Measurements from ENCODE around the gene FKBP8. TPM values are rescaled to one million over a fixed set of nuclear protein-coding genes. Genes with fewer than 3 reads are reported as not detected.
A peak's percentile ranks its signal among the peaks of the same experiment; 100 is the strongest.
"Not testable (repeated sequence)": the region's sequence is repeated elsewhere in the genome, so short reads cannot be mapped to it uniquely, and the experiment has no call there.

The FKBP8 gene
- total RNA-seq, 1 experiment from 2014 or later, result 135 TPM

DNA sequence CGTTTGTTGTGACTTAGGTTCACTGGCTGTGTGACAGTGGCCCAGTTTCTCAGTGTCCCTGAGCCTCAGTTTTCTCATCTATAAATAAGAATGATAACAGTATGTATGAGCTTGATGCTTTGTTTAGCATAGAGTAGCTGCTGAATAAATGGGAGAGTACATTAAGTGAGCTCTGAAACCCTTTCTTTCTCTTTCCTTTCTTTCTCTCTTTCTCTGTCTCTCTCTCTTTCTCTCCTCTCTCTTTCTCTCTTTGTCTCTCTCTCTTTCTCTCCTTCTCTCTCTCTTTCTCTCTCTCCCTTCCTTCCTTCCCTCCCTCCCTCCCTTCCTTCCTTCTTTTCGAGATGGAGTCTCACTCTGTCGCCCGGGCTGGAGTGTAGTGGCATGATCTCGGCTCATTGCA, 16.3 kb upstream of the FKBP8 start:
- no peak for DNase-seq (ENCODE audit: low read depth)

DNA sequence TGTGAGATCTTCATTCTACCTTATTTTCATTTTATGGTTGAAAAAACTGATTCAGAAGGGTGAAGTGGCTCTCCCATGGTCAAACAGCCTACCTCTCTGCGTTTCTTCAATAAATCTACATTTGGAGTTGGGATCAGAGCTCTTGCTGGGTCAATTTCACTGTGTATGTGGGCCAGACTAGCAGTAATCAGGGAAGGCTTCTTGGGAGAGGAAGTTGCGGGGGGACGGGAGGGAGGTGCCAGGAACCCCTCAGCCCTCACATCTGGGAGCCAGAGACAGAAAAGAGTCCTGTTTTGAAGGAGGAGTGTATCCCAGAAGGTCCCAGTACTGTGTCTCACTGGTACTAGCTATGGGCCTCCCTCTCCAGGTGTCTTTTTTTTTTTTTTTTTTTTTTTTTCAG, 15.2 kb upstream of the FKBP8 start:
- DNase-seq (ENCODE audit: low read depth), result no peak

DNA sequence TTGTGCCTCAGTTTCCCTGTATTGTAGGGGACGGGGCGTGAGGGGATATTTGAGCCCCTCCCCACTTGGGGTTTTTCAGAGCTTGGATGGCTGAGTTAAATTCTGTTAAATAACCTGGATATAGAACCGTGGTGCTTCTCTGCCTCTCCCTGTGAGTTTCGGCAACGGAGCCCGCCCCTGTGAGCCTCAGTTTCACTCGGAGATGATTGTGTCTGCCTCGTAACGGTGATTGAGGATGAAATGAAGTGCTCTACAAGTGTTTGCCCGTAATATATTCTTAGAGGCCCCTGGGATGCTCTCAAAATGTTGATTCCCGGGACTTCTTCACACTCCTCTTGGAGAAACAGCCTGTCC, 14.8 kb upstream of the FKBP8 start:
- DNase-seq (ENCODE audit: low read depth), result no peak

DNA sequence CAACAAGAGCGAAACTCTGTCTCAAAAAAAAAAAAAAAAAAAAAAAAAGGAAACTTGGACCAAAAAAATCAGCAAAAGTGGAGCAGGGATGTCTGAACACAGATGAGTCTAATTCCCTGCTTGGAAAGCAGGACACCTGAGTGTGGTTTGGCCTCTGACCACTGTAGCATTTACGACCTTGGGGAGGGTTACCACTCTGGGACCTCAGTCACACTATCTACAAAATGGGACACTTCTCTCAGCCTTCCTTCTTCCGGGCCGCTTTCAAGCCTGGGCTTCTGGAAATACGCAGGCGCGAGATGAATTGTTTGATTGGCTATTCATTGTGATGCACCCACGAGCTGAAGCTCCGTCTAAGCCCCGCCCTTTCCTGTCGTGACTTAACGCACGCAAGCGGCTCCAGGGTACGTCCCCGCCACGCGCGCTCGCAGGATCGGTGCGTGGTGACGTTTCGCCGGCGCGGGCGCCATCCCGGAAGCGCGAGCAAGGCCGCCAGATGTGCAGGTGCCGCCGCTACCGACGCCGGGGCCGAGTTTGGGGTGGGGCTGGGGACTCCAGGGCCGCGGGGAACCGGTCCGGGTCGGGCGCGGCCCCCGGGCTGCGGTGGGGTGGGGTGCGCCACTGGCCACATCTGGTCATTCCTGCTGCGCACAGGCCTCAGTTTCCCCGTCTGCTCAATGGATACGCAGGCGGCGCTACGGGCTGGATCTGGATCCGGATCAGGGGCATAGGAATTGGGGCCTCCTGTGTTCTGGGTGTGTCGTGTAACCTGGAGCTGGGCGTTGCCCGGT, 14.2 kb upstream of the FKBP8 start, which contains the start of gene KXD1:
KXD1 (plus strand) TSS at position 460 of the 791 bp plus-strand sequence. CDS start 4,187 bp downstream, outside the sequence.
- DNase-seq (ENCODE audit: low read depth), result peak; percentile 97

- DNase-seq (ENCODE audit: low read depth), result no peak
Measured at GRCh38 chr19:18551631-18552030, 8.3 kb upstream of the FKBP8 start.

DNA sequence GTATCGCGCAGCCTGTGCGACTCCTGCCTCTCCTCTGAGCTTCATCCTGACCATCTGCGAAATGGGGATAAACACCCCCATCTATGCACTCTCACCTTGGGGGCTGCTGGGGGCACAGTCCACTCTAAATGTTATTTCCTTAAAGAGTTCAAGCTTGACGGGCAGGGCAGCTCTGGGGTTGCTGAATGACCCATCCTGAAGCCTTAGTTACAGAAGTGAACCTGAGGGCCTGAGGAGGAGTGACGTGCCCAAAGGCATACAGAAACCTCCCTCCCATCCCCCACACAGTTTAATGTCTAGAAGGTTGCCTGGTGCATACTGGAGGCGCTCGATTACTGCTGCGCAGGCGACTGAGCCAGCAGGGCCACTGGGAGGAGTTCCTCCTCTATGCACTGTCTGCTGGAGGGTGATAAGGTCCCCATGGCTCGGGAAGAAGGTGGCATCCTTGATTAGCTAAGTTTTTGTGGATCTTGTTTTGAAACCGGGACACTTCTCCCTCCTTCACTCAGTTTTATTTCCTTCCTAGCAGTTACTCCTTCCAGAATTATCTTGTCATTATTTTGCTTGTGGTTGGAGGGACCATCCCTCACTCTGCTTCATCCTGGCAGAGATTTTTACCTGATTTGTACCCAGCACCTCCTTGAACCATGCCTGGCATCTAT, 572 bp upstream of the FKBP8 start:
- DNase-seq (ENCODE audit: low read depth), result peak; percentile 74

DNA sequence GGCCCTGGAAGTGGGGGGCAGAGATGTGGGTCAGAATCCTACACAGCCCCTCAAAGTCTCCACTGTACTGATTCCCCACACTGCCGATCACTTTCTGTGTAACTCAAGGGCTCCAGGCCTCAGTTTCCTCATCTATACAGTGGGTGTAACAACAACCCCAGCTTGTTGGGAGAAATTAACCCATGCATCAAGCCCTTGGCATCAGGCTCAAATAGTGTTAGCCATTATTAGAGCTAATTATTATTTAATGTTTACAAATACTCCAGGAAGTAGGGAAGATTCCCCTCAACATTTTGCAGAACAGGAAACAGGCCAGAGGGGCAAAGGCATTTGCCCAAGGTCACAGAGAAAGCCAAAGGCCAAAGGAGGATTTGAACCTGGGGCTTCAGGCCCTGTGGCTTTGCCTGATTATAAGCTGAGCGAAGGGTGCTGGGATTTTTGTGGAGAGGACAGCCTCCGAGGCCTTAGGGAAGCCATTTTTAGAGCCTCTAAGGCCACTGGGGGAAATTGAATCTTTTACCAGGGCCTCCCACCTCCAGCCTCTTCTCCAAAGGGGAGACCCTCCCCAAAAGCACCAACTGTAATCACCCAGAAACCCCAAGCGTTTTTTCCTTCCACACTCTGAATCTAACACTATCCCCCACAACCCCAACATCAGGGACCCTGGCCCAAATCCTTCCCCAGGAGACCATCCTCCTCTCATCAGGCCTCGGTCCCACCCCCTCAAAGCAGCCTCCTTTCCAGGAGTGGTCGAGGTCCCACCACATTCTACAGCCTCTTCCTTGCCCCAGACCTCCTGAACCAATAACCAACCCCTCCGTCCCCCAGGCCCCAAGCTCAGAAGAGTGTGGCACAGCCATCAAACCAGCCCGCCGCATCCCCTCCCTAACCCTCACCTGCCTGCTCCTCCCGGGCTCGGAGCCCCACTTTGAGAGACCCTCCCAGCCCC, 1.1 kb downstream of the FKBP8 start:
- DNase-seq (ENCODE audit: low read depth), result no peak

GRCh38 chr19:18541258-18541991, 1.9 kb downstream of the FKBP8 start:
- no peak for DNase-seq (ENCODE audit: low read depth)

GRCh38 chr19:18540200-18540599, 3.2 kb downstream of the FKBP8 start:
- DNase-seq (ENCODE audit: low read depth), result not testable (repeated sequence)

GRCh38 chr19:18539372-18539771, 4.0 kb downstream of the FKBP8 start:
- DNase-seq (ENCODE audit: low read depth), result no peak

- DNase-seq (ENCODE audit: low read depth), result no peak
Measured at GRCh38 chr19:18538115-18538514, 5.3 kb downstream of the FKBP8 start.

- no peak for DNase-seq (ENCODE audit: low read depth)
Measured at GRCh38 chr19:18537431-18537830, 5.9 kb downstream of the FKBP8 start.

GRCh38 chr19:18536475-18536874, 6.9 kb downstream of the FKBP8 start:
- no peak for DNase-seq (ENCODE audit: low read depth)

DNA sequence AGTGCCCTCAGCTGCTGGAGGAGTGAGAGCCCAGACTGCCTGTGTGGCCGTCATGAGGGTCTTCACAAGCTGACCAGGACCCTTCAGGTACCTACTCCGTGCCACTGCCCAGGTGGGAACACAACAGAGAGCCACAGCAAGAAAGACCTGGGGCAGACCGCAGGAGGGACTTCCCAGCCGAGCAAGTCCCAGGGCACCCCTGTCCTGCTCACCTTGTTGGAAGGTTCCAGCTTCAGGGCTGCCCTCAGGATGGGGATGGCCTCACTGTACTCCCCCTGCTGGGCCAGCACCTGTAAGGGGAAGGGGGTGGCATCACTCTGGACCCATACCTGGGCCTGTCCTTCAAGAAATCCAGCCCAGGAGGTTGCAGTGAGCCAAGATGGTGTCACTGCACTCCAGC, 10.3 kb downstream of the FKBP8 start:
- no peak for DNase-seq (ENCODE audit: low read depth)

GRCh38 chr19:18532168-18532890, 11.0 kb downstream of the FKBP8 start:
- DNase-seq (ENCODE audit: low read depth), result no peak

- DNase-seq (ENCODE audit: low read depth), result no peak
Measured at GRCh38 chr19:18531485-18531884, 11.9 kb downstream of the FKBP8 start.

- DNase-seq (ENCODE audit: low read depth), result no peak
Measured at GRCh38 chr19:18529782-18530181, 13.6 kb downstream of the FKBP8 start.

GRCh38 chr19:18526316-18526715, 17.1 kb downstream of the FKBP8 start:
- no peak for DNase-seq (ENCODE audit: low read depth)

DNA sequence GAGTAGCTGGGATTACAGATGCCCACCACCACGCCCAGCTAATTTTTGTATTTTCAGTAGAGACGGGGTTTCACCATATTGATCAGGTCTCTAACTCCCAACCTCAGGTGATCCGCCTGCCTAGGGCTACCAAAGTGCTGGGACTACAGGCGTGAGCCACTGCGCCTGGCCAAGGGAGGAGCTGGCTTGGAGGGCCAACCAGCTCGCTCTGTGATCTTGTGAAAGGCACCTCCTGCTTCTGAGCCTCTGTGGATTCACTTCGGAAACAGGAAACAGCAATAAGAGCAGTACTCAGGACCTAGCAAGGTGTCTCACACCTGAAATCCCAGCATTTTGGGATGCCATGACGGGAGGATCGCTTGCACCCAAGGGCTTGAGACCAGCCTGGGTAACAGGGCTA, 19.5 kb downstream of the FKBP8 start:
- no peak for DNase-seq (ENCODE audit: low read depth)

DNA sequence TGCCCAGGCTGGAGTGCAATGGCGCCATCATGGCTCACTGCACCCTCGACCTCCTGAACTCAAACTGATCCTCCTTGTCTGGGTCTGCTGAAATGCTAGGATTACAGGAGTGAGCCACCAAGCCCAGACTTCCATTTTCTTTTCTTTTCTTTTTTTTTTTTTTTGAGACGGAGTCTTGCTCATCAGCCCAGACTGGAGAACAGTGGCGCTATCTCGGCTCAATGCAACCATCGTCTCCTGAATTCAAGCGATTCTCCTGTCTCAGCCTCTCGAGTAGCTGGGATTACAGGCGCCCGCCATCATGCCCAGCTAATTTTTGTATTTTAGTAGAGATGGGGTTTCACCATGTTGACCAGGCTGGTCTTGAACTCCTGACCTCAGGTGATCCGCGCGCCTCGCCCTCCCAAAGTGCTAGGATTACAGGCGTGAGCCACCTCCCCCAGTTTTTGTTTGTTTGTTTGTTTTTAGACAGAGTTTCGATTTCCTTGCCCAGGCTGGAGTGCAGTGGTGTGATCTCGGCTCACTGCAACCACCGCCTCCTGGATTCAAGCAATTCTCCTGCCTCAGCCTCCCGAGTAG, 20.4 kb downstream of the FKBP8 start:
- DNase-seq (ENCODE audit: low read depth), result not testable (repeated sequence)

Measured in HT1080 (cell line).